ENCODE measurements around the gene SART3.

Gene SART3

GRCh38 chr12:108526482-108527165 lies 34.3 kb downstream of the SART3 start:
- H3K36me3 ChIP-seq (replicated peaks), result peaks cover 95% of the 10 kb centered on the region
- H3K4me1 ChIP-seq, result no peaks in the 10 kb centered on the region
- no peaks in the 10 kb centered on the region for H3K27me3 ChIP-seq (ENCODE audit: low read depth)
- no peak overlapping the region for H3K4me3 ChIP-seq
- H3K9me3 ChIP-seq, result no peaks in the 10 kb centered on the region
- no peak for DNase-seq (ENCODE audit: low spot score in 2 of 2)
- in situ Hi-C loops (cut with MboI; ENCODE audit: low sequenced_read_pairs), result loop anchor here (25.0 kb wide), 1 partner anchor 789 kb away; no protein-coding TSS in a partner anchor

DNA sequence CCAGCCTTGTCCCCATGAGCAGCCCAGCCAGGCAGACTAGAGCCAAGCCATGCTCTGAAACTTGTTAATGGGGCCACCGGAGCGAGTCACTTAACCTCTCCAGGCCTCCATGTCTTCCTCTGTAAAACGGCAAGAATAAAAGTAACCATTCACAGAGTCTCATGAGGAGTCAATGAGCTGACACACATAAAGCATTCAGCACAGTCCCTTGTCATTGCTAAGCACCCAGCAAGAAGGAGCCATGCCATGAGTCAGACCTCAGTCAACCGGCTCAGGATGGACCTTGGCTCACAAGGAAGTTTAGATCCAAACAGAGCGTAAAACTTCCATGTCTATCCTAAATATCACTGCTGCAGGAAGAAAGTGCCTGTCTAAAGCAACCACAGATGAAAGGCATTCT lies 35.3 kb downstream of the SART3 start:
- H3K4me3 ChIP-seq, result no peak overlapping the region
- no peak for DNase-seq (ENCODE audit: low spot score in 2 of 2)
- H3K9me3 ChIP-seq, result no peaks in the 10 kb centered on the region
- H3K4me1 ChIP-seq, result no peaks in the 10 kb centered on the region
- no peaks in the 10 kb centered on the region for H3K27me3 ChIP-seq (ENCODE audit: low read depth)
- H3K36me3 ChIP-seq (replicated peaks), result peaks cover 95% of the 10 kb centered on the region
- in situ Hi-C loops (cut with MboI; ENCODE audit: low sequenced_read_pairs), result loop anchor here (25.0 kb wide), 1 partner anchor 788 kb away; no protein-coding TSS in a partner anchor

DNA sequence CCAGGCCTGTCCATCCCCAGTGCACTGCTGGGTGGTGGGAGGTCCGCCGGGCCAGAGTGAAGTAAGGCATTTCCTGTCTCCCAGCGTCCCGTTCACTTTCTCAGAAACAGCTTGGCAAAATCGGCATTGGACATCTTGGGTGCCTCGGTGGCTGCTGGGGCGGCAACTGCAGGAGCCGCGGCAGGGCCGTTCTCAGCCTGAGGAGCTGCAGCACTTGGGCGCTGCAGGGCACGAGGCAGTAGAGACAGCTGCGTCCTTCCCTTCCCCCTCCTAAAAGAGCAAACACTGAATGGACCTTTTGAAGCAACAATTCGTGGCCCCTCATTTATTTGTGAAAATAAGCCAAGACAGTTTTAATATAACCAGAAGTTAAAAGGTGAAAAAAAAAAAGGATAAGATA lies 37.6 kb downstream of the SART3 start:
- no peak overlapping the region for H3K4me3 ChIP-seq
- in situ Hi-C loops (cut with MboI; ENCODE audit: low sequenced_read_pairs), result loop anchor here (25.0 kb wide), 1 partner anchor 836 kb away; the partner anchor contains the start of gene PWP1
- no peaks in the 10 kb centered on the region for H3K27me3 ChIP-seq (ENCODE audit: low read depth)
- H3K4me1 ChIP-seq, result no peaks in the 10 kb centered on the region
- H3K9me3 ChIP-seq, result no peaks in the 10 kb centered on the region
- DNase-seq (ENCODE audit: low spot score in 2 of 2), result no peak
- H3K36me3 ChIP-seq (replicated peaks), result peaks cover 97% of the 10 kb centered on the region

DNA sequence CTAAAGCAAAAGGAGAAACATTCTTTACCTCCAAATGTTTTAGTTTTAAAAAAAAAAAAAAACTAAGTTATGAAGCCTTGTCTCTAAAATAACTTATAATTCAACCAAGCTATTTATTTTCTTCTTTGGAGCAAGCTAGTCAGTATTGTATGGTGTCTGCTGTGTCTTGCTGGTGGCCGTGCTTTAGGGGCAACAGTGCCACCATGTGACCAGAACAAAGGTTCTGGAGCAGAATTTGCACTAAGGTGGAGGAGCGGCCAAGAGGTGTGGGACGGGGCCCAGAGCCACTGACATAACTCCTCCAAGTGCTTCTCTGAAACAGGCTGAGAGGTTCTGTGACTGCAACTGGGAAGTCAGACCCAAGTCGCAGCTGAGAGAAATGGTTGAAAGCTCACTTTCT lies 41.4 kb downstream of the SART3 start:
- H3K27me3 ChIP-seq (ENCODE audit: low read depth), result no peaks in the 10 kb centered on the region
- no peaks in the 10 kb centered on the region for H3K9me3 ChIP-seq
- H3K4me3 ChIP-seq, result no peak overlapping the region
- DNase-seq (ENCODE audit: low spot score in 2 of 2), result peak in 1 of 2 experiments; percentile 19
- no peaks in the 10 kb centered on the region for H3K4me1 ChIP-seq
- H3K36me3 ChIP-seq (replicated peaks), result peaks cover 75% of the 10 kb centered on the region
- in situ Hi-C loops (cut with MboI; ENCODE audit: low sequenced_read_pairs), result loop anchor here (25.0 kb wide), 1 partner anchor 832 kb away; the partner anchor contains the start of gene PWP1

- peaks cover 68% of the 10 kb centered on the region for H3K36me3 ChIP-seq (replicated peaks)
- in situ Hi-C loops (cut with MboI; ENCODE audit: low sequenced_read_pairs), result loop anchor here (25.0 kb wide), 1 partner anchor 832 kb away; the partner anchor contains the start of gene PWP1
Measured at GRCh38 chr12:108518716-108519496, 42.1 kb downstream of the SART3 start.

GRCh38 chr12:108518101-108518715 lies 42.8 kb downstream of the SART3 start:
- in situ Hi-C loops (cut with MboI; ENCODE audit: low sequenced_read_pairs), result loop anchor here (25.0 kb wide), 1 partner anchor 831 kb away; the partner anchor contains the start of gene PWP1
- no peak for DNase-seq (ENCODE audit: low spot score in 2 of 2)

More at GRCh38 chr12:108518716-108519496, 42.1 kb downstream of the SART3 start:
- no peak for DNase-seq (ENCODE audit: low spot score in 2 of 2)
- H3K4me1 ChIP-seq, result no peaks in the 10 kb centered on the region
- H3K27me3 ChIP-seq (ENCODE audit: low read depth), result no peaks in the 10 kb centered on the region
- no peak overlapping the region for H3K4me3 ChIP-seq
- no peaks in the 10 kb centered on the region for H3K9me3 ChIP-seq

GRCh38 chr12:108517288-108518100 lies 43.5 kb downstream of the SART3 start:
- Histone ChIP-seq H3K9me3 (no peaks in the 10 kb centered on the region), H3K4me1 (no peaks in the 10 kb centered on the region), H3K4me3 (no peak overlapping the region), H3K27me3 (ENCODE audit: low read depth) (no peaks in the 10 kb centered on the region), H3K36me3 (replicated peaks) (peaks cover 54% of the 10 kb centered on the region)
- in situ Hi-C loops (cut with MboI; ENCODE audit: low sequenced_read_pairs), result loop anchor here (25.0 kb wide), 1 partner anchor 830 kb away; the partner anchor contains the start of gene PWP1
- DNase-seq (ENCODE audit: low spot score in 2 of 2), result no peak

More at GRCh38 chr12:108518101-108518715, 42.8 kb downstream of the SART3 start:
- H3K27me3 ChIP-seq (ENCODE audit: low read depth), result no peaks in the 10 kb centered on the region
- no peaks in the 10 kb centered on the region for H3K4me1 ChIP-seq
- H3K36me3 ChIP-seq (replicated peaks), result peaks cover 61% of the 10 kb centered on the region
- no peak overlapping the region for H3K4me3 ChIP-seq
- no peaks in the 10 kb centered on the region for H3K9me3 ChIP-seq

DNA sequence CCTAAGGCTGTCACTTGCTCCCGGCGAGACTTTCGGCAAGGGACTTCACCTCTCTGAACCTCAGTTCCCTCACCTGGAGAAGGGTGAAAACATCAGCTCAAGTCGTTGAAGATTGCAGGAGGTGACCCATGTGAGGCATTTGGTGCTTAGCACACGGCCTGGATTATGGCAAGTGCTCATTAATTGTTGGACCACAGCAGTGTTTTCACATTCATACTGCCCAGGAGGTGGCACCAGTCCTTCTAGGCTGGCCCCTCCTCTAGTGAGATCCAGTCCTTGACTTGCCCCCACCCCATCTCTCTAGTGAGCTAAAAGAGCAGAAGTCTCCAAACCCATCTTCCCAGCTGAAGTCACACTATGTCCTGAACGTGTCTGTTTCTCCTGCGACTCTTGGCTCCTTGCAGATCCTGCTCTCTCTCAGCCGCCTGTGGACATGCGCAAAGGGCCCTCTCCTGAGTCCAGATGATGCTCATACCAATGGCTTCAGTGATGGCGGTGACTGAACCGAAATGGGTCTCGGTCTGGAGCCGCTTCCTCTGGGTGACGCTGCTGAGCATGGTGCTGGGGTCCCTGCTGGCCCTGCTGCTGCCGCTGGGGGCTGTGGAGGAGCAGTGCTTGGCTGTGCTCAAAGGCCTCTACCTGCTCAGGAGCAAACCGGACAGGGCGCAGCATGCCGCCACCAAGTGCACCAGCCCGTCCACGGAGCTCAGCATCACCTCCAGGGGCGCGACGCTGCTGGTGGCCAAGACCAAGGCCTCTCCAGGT lies 44.3 kb downstream of the SART3 start:
- Histone ChIP-seq H3K4me1 (peaks cover 5% of the 10 kb centered on the region; the same call in 1 of the 2 replicates), H3K36me3 (replicated peaks) (peaks cover 46% of the 10 kb centered on the region), H3K4me3 (no peak overlapping the region), H3K9me3 (no peaks in the 10 kb centered on the region), H3K27me3 (ENCODE audit: low read depth) (no peaks in the 10 kb centered on the region)
- in situ Hi-C loops (cut with MboI; ENCODE audit: low sequenced_read_pairs), result loop anchor here (25.0 kb wide), 1 partner anchor 829 kb away; the partner anchor contains the start of gene PWP1
- peak in 1 of 2 experiments; percentile 22 for DNase-seq (ENCODE audit: low spot score in 2 of 2)

DNA sequence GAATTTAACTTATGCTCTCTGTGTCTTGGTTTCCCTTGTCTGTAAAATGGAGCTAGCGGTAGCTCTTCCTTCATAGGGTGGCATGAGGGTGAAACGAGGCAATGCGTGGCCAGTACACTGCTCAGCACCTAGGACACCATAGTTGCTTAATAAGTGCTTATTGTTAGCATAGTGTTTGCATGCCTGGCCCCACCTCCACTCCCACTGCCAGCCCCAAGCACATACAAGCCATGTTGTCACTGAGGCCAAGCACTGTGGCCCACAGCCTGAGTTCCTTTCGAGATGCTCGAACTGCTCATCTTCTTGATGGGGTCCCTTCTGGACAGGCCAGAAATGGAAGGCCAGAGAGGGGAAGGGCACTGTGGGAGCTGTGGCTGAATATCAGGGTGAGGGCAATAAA lies 45.1 kb downstream of the SART3 start:
- Histone ChIP-seq H3K4me3 (peak overlapping the region; percentile 74), H3K9me3 (no peaks in the 10 kb centered on the region), H3K27me3 (ENCODE audit: low read depth) (no peaks in the 10 kb centered on the region), H3K36me3 (replicated peaks) (peaks cover 38% of the 10 kb centered on the region), H3K4me1 (peaks cover 7% of the 10 kb centered on the region; the same call in 1 of the 2 replicates)
- peak in 1 of 2 experiments; percentile 29 for DNase-seq (ENCODE audit: low spot score in 2 of 2)
- in situ Hi-C loops (cut with MboI; ENCODE audit: low sequenced_read_pairs), result loop anchor here (25.0 kb wide), 1 partner anchor 829 kb away; the partner anchor contains the start of gene PWP1

GRCh38 chr12:108514973-108515814 lies 45.8 kb downstream of the SART3 start, which contains the start of gene FICD:
FICD (plus strand) TSS chr12:108515277; CDS start chr12:108516973, 1,696 bp downstream.
- Histone ChIP-seq H3K36me3 (replicated peaks) (peaks cover 31% of the 10 kb centered on the region), H3K27me3 (ENCODE audit: low read depth) (no peaks in the 10 kb centered on the region), H3K4me1 (peaks cover 7% of the 10 kb centered on the region; the same call in 1 of the 2 replicates), H3K4me3 (peak within 1 kb of the TSS; percentile 74), H3K9me3 (no peaks in the 10 kb centered on the region)
- peak; percentile 94 to 100 for DNase-seq (ENCODE audit: low spot score in 2 of 2)
- in situ Hi-C loops (cut with MboI; ENCODE audit: low sequenced_read_pairs), result loop anchor here (25.0 kb wide), 1 partner anchor 828 kb away; the partner anchor contains the start of gene PWP1

DNA sequence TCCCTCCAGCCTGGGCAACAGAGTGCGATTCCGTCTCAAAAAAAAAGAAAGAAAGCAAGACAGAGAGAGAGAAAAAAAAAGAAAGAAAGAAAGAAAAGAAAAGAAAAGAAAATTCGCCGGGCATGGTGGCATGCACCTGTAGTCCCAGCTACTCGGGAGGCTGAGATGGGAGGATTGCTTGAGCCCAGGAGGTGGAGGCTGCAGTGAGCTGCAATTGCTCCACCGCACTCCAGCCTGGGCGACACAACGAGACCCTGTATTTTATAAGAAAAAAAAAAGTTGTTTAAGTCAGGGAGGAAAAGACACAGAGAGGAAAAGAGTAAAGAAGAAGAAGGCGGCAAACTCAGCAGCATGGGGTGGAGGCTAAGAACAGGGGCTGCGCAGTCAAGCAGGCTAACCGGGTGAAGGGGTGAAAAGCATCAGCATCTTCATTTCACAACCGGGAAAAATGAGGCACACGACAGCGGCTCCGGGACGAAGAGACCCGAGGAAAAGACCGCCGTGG lies 46.5 kb downstream of the SART3 start:
- in situ Hi-C loops (cut with MboI; ENCODE audit: low sequenced_read_pairs), result loop anchor here (25.0 kb wide), 1 partner anchor 827 kb away; the partner anchor contains the start of gene PWP1
- DNase-seq (ENCODE audit: low spot score in 2 of 2), result no peak
- H3K9me3 ChIP-seq, result no peaks in the 10 kb centered on the region
- peaks cover 24% of the 10 kb centered on the region for H3K36me3 ChIP-seq (replicated peaks)
- peak overlapping the region; percentile 74 for H3K4me3 ChIP-seq
- no peaks in the 10 kb centered on the region for H3K27me3 ChIP-seq (ENCODE audit: low read depth)
- peaks cover 7% of the 10 kb centered on the region; the same call in 1 of the 2 replicates for H3K4me1 ChIP-seq

Measured in HAP-1 (cell line).